A549 (cell line): Measurements from ENCODE around the gene LMO1.

Source experiments
- CTCF ChIP-seq: fragments of >200 bp; sonication (Bioruptor Twin); formaldehyde crosslinking; IDR thresholded peaks from 3 replicates; pipeline ENCODE4 v1.5.1; 2016
- HMGXB4 ChIP-seq: fragments of 250-450 bp; sonication (Bioruptor Pico); IDR thresholded peaks from 2 replicates; pipeline ENCODE4 v1.5.0; 2021; ENCODE audit warnings: mild to moderate bottlenecking, moderate library complexity, borderline replicate concordance
- JUN ChIP-seq, 2 experiments: fragments of >200 bp; sonication (Bioruptor Twin); formaldehyde crosslinking; IDR thresholded peaks; 2 replicates in 1 of 2; 3 replicates in 1 of 2; pipeline ENCODE4 v1.6.1; 2016 to 2017
- POLR2A ChIP-seq: IDR thresholded peaks from 2 replicates; pipeline ENCODE4 v1.6.1; 2012; ENCODE audit warnings: mild to moderate bottlenecking, low read length
- REST ChIP-seq: fragments of 200-600 bp; sonication (generic); IDR thresholded peaks from 2 replicates; pipeline ENCODE4 v1.6.1; 2016; ENCODE audit warnings: antibody characterized with exemption, mild to moderate bottlenecking, moderate library complexity

GRCh38 chr11:8221046-8221723, 42.5 kb downstream of the LMO1 start:
- TF ChIP-seq POLR2A (no peak), CTCF (no peak), HMGXB4 (CRISPR knock-in tag) (no peak), REST (no peak), JUN (IDR thresholded peaks at IDR 0.05) (no peak)
